A549 (cell line): ENCODE data around the gene KRT15. TPM values are rescaled to one million over a fixed set of nuclear protein-coding genes. Genes with fewer than 3 reads are reported as not detected.

ENCODE experiments used
- ATAC-seq, 2 experiments: fragments of 200-7000 bp in 1 of 2; fragments of >200 bp in 1 of 2; cut with Nextera tagmentation in 1 of 2; cut with Tn5 transposase in 1 of 2; 3 replicates each; pipeline versions ENCODE4 v1.8.0 to v1.9.1; 2018 to 2020; ENCODE audit warnings: mild to moderate bottlenecking in 1 of 2, moderate library complexity in 1 of 2
- CTCF ChIA-PET: fragments of 300-600 bp; sonication (Branson Sonifier 250); formaldehyde crosslinking; extraction: SDS; loops from one replicate; lab custom pipeline; 2021; ENCODE audit warnings: antibody characterized with exemption, inconsistent platforms; lab: Yijun Ruan, JAX
- POLR2A ChIA-PET: fragments of 350-600 bp; formaldehyde crosslinking; extraction: SDS; loops from one replicate; lab custom pipeline; 2021; ENCODE audit warnings: antibody characterized with exemption, inconsistent platforms; lab: Yijun Ruan, JAX
- DNase-seq, 2 experiments: peaks; one replicate each; pipeline versions ENCODE4 v3.0.0 to v3.0.0-alpha.2; 2011 to 2016; ENCODE audit warnings: low read depth in 1 of 2, low spot score in 1 of 2
- FAIRE-seq: peaks from 2 replicates; lab custom pipeline; 2011; peaks lifted over from hg19 to GRCh38; lab: Jason Lieb, UNC
- H3K27ac ChIP-seq, 2 experiments: fragments of >200 bp; sonication (Bioruptor Twin); formaldehyde crosslinking; 3 replicates each; pipeline ENCODE4 v1.5.1; 2016 to 2017
- H3K4me1 ChIP-seq: fragments of >200 bp; sonication (Bioruptor Twin); formaldehyde crosslinking; 3 replicates; pipeline ENCODE4 v1.6.1; 2016
- H3K4me2 ChIP-seq: fragments of >200 bp; sonication (Bioruptor Twin); formaldehyde crosslinking; 3 replicates; pipeline ENCODE4 v1.6.1; 2016
- H3K4me3 ChIP-seq: fragments of >200 bp; sonication (Bioruptor Twin); formaldehyde crosslinking; 3 replicates; pipeline ENCODE4 v1.5.1; 2016
- H3K9me3 ChIP-seq: fragments of >200 bp; sonication (Bioruptor Twin); formaldehyde crosslinking; 3 replicates; pipeline ENCODE4 v1.6.1; 2016
- CBX2 ChIP-seq: fragments of 200-600 bp; sonication (generic); IDR thresholded peaks from 2 replicates; pipeline ENCODE4 v1.6.1; 2016; ENCODE audit warnings: low read depth, mild to moderate bottlenecking, borderline replicate concordance
- CHD2 ChIP-seq: fragments of 150-350 bp; IDR thresholded peaks from 2 replicates; pipeline ENCODE4 v1.6.1; 2014; ENCODE audit warnings: low read length; ENCODE audit not compliant: partially characterized antibody
- EHMT2 ChIP-seq: fragments of 200-600 bp; sonication (generic); IDR thresholded peaks from 2 replicates; pipeline ENCODE4 v1.6.1; 2016; ENCODE audit warnings: antibody characterized with exemption, low read depth, mild to moderate bottlenecking, moderate library complexity
- FOSB ChIP-seq: fragments of 250-450 bp; sonication (Bioruptor Pico); IDR thresholded peaks from 2 replicates; pipeline ENCODE4 v1.5.0; 2020; ENCODE audit warnings: mild to moderate bottlenecking, moderate library complexity
- GATA3 ChIP-seq: IDR thresholded peaks from 2 replicates; pipeline ENCODE4 v1.6.1; 2012; ENCODE audit warnings: borderline replicate concordance
- JUNB ChIP-seq: fragments of >200 bp; sonication (Bioruptor Twin); formaldehyde crosslinking; IDR thresholded peaks from 2 replicates; pipeline ENCODE4 v1.6.1; 2016
- MYC ChIP-seq: IDR thresholded peaks from 2 replicates; pipeline ENCODE4 v1.6.1; 2012; ENCODE audit warnings: mild to moderate bottlenecking, inconsistent platforms, low read length, improper control_type of control experiment, borderline replicate concordance
- NR3C1 ChIP-seq: fragments of >200 bp; sonication (Bioruptor Twin); formaldehyde crosslinking; IDR thresholded peaks from 3 replicates; pipeline ENCODE4 v1.6.1; 2017
- POLR2A ChIP-seq: IDR thresholded peaks from 2 replicates; pipeline ENCODE4 v1.6.1; 2012; ENCODE audit warnings: mild to moderate bottlenecking, low read length
- RAD21 ChIP-seq, 2 experiments: fragments of >200 bp in 1 of 2; sonication (Bioruptor Twin) in 1 of 2; formaldehyde crosslinking in 1 of 2; IDR thresholded peaks in 1 of 2; conservative IDR thresholded peaks in 1 of 2; 2 replicates in 1 of 2; 3 replicates in 1 of 2; pipeline ENCODE4 v1.6.1; 2012 to 2018; ENCODE audit warnings: inconsistent platforms in 1 of 2
- RARB ChIP-seq: fragments of 250-450 bp; sonication (Bioruptor Pico); IDR thresholded peaks from 2 replicates; pipeline ENCODE4 v1.8.0; 2021; ENCODE audit warnings: mild to moderate bottlenecking, moderate library complexity
- RCOR1 ChIP-seq: fragments of 150-350 bp; IDR thresholded peaks from 2 replicates; pipeline ENCODE4 v1.6.1; 2014; ENCODE audit warnings: antibody characterized with exemption, low read length, low read depth
- RNF2 ChIP-seq: fragments of 200-600 bp; sonication (generic); IDR thresholded peaks from 2 replicates; pipeline ENCODE4 v1.6.1; 2016; ENCODE audit warnings: low read depth, mild to moderate bottlenecking, antibody characterized with exemption, moderate library complexity, borderline replicate concordance
- ZC3H11A ChIP-seq: fragments of 450-650 bp; IDR thresholded peaks from 2 replicates; pipeline ENCODE4 v1.6.1; 2014; ENCODE audit warnings: antibody characterized with exemption, mild to moderate bottlenecking
- WGBS: methylation state at CpG from one replicate; pipeline ENCODE4 v1.1.6; 2017; ENCODE audit errors: missing lambda C conversion rate; 5-methylcytosine and 5-hydroxymethylcytosine counted together
- polyA plus RNA-seq, 4 experiments: library from polyadenylated mRNA; depleted of rRNA in 3 of 4; stranded (reverse); fragments of >200 nt; fragmentation: RNase III in 1 of 4; extraction: RNeasy Plus Mini Kit Qiagen cat#74134 plus additional on column Dnase treatment in 1 of 4; gene quantifications; 2 replicates in 3 of 4; 3 replicates in 1 of 4; pipeline ENCODE4 v1.2.3, GENCODE V29; 2011 to 2017
- TF ChIP-seq, protein P1 (sequence below): fragments of >200 bp; sonication (Bioruptor Twin); formaldehyde crosslinking; IDR thresholded peaks from 3 replicates; pipeline ENCODE4 v1.6.1; 2016
- TF ChIP-seq, protein P2 (sequence below): fragments of 200-600 bp; sonication (generic); IDR thresholded peaks from 2 replicates; pipeline ENCODE4 v1.6.1; 2016; ENCODE audit warnings: antibody characterized with exemption, mild to moderate bottlenecking, moderate library complexity
- TF ChIP-seq, protein P3 (sequence below): IDR thresholded peaks from 2 replicates; pipeline ENCODE4 v1.6.1; 2012
- TF ChIP-seq, protein P4 (sequence below): fragments of >200 bp; sonication (Bioruptor Twin); formaldehyde crosslinking; IDR thresholded peaks from 2 replicates; pipeline ENCODE4 v1.6.1; 2016
- TF ChIP-seq, protein P5 (sequence below): fragments of 150-350 bp; IDR thresholded peaks from 2 replicates; pipeline ENCODE4 v1.6.1; 2014; ENCODE audit warnings: low read depth, mild to moderate bottlenecking, low read length
- TF ChIP-seq, protein P6 (sequence below): fragments of 250-450 bp; sonication (Bioruptor Pico); IDR thresholded peaks from 2 replicates; pipeline ENCODE4 v1.5.0; 2020; ENCODE audit warnings: low read depth, mild to moderate bottlenecking, moderate library complexity

The KRT15 gene
- polyA plus RNA-seq, 2 of the 4 experiments (the other 2 are of a cell fraction), result 0.62 to 2.1 TPM

DNA sequence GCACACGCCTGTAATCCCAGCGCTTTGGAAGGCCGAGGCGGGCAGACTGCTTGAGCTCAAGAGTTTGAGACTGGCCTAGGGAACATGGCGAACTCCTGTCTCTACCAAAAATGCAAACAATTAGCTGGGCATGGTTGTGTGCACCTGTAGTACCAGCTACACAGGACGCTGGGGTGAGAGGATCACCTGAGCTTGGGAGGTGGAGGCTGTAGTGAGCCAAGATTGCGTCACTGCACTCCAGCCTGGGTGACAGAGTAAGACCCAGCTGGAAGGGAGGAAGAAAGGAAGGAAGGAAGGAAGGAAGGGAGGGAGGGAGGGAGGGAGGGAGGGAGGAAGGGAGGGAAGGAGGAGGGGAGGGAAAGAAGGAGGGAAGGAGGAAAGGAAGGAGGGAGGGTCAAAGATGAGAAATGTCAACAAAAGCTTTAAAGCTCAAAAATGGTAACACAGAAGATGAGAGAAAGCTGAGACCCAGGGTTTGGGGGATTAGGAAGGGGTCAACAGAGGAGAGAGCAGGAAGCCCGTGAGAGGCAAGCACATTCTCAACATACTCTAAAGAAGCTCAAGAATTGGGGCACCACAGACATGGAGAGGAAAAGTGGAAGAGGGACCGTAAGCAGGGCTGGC lies 14.4 kb upstream of the KRT15 start:
- Histone ChIP-seq H3K4me1 (peaks cover 29% of the 10 kb centered on the region), H3K9me3 (no peaks in the 10 kb centered on the region), H3K27ac (no peak overlapping the region), H3K4me2 (no peak overlapping the region), H3K4me3 (no peak overlapping the region)
- WGBS, result 83% methylated on average over 9 of the region's 9 CpGs
- FAIRE-seq (no peak), ATAC-seq (no peak), DNase-seq (no peak)
- ChIA-PET CTCF (interaction anchor here (1.0 to 6.9 kb wide), 6 partner anchors 8 to 676 kb away, joined by 4 to 101 read pairs (median 7); no protein-coding TSS in a partner anchor), POLR2A (interaction anchor here (0.8 to 0.9 kb wide), 2 partner anchors 11 to 155 kb away, joined by 3 to 4 read pairs; partner anchors contain the start of gene EIF1)
- TF ChIP-seq MYC, result no peak
- no peak for TF ChIP-seq CHD2
- TF ChIP-seq, protein P1, sequence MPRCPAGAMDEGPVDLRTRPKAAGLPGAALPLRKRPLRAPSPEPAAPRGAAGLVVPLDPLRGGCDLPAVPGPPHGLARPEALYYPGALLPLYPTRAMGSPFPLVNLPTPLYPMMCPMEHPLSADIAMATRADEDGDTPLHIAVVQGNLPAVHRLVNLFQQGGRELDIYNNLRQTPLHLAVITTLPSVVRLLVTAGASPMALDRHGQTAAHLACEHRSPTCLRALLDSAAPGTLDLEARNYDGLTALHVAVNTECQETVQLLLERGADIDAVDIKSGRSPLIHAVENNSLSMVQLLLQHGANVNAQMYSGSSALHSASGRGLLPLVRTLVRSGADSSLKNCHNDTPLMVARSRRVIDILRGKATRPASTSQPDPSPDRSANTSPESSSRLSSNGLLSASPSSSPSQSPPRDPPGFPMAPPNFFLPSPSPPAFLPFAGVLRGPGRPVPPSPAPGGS, result no peak
- TF ChIP-seq, protein P2, sequence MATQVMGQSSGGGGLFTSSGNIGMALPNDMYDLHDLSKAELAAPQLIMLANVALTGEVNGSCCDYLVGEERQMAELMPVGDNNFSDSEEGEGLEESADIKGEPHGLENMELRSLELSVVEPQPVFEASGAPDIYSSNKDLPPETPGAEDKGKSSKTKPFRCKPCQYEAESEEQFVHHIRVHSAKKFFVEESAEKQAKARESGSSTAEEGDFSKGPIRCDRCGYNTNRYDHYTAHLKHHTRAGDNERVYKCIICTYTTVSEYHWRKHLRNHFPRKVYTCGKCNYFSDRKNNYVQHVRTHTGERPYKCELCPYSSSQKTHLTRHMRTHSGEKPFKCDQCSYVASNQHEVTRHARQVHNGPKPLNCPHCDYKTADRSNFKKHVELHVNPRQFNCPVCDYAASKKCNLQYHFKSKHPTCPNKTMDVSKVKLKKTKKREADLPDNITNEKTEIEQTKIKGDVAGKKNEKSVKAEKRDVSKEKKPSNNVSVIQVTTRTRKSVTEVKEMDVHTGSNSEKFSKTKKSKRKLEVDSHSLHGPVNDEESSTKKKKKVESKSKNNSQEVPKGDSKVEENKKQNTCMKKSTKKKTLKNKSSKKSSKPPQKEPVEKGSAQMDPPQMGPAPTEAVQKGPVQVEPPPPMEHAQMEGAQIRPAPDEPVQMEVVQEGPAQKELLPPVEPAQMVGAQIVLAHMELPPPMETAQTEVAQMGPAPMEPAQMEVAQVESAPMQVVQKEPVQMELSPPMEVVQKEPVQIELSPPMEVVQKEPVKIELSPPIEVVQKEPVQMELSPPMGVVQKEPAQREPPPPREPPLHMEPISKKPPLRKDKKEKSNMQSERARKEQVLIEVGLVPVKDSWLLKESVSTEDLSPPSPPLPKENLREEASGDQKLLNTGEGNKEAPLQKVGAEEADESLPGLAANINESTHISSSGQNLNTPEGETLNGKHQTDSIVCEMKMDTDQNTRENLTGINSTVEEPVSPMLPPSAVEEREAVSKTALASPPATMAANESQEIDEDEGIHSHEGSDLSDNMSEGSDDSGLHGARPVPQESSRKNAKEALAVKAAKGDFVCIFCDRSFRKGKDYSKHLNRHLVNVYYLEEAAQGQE, result no peak
- TF ChIP-seq, protein P3, sequence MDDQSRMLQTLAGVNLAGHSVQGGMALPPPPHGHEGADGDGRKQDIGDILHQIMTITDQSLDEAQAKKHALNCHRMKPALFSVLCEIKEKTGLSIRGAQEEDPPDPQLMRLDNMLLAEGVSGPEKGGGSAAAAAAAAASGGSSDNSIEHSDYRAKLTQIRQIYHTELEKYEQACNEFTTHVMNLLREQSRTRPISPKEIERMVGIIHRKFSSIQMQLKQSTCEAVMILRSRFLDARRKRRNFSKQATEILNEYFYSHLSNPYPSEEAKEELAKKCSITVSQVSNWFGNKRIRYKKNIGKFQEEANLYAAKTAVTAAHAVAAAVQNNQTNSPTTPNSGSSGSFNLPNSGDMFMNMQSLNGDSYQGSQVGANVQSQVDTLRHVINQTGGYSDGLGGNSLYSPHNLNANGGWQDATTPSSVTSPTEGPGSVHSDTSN, result no peak
- TF ChIP-seq CBX2, result no peak
- no peak for TF ChIP-seq RAD21 (conservative IDR thresholded peaks at IDR 0.05 in 1 of 2, IDR thresholded peaks at IDR 0.05 in 1 of 2)
- TF ChIP-seq, all 56 proteins: peak for 0

DNA sequence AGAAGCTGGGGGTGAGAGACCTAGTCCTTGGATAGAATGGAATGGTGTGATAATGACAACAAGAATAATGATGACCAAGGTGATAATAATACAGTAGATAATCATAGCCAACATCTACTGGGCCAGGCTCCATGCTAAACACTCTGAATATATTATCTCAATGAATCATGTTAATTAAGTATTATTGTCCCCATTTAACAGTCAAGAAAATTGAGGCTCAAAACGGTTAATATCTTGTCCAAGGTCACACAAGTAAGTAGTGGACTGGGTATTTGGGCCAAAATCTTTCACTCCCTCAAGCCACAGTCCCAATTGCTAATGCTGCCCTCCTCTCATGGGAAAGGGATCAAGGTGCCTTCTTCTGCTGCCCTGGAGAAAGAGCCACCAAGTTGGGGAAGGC lies 13.3 kb upstream of the KRT15 start:
- 15% methylated on average over 1 of the region's 1 CpG for WGBS
- ATAC-seq (no peak), DNase-seq (no peak), FAIRE-seq (no peak)
- Histone ChIP-seq H3K4me2 (no peak overlapping the region), H3K4me3 (no peak overlapping the region), H3K4me1 (peaks cover 29% of the 10 kb centered on the region), H3K9me3 (no peaks in the 10 kb centered on the region), H3K27ac (no peak overlapping the region)
- ChIA-PET CTCF (interaction anchor here (1.0 to 6.9 kb wide), 5 partner anchors 9 to 131 kb away, joined by 4 to 101 read pairs (median 9); no protein-coding TSS in a partner anchor), POLR2A (interaction anchor here (0.6 kb wide), 1 partner anchor 597 kb away, joined by 3 read pairs; no protein-coding TSS in a partner anchor)
- TF ChIP-seq RNF2 (no peak), GATA3 (no peak), NR3C1 (no peak), ZC3H11A (no peak), POLR2A (no peak), MYC (no peak), EHMT2 (no peak), JUNB (no peak), RCOR1 (no peak), FOSB (no peak), RARB (CRISPR knock-in tag) (no peak)
- TF ChIP-seq, protein P4, sequence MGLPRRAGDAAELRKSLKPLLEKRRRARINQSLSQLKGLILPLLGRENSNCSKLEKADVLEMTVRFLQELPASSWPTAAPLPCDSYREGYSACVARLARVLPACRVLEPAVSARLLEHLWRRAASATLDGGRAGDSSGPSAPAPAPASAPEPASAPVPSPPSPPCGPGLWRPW, result no peak
- TF ChIP-seq, protein P3, result no peak
- TF ChIP-seq, protein P5, sequence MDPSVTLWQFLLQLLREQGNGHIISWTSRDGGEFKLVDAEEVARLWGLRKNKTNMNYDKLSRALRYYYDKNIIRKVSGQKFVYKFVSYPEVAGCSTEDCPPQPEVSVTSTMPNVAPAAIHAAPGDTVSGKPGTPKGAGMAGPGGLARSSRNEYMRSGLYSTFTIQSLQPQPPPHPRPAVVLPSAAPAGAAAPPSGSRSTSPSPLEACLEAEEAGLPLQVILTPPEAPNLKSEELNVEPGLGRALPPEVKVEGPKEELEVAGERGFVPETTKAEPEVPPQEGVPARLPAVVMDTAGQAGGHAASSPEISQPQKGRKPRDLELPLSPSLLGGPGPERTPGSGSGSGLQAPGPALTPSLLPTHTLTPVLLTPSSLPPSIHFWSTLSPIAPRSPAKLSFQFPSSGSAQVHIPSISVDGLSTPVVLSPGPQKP, result no peak
- TF ChIP-seq, protein P6, sequence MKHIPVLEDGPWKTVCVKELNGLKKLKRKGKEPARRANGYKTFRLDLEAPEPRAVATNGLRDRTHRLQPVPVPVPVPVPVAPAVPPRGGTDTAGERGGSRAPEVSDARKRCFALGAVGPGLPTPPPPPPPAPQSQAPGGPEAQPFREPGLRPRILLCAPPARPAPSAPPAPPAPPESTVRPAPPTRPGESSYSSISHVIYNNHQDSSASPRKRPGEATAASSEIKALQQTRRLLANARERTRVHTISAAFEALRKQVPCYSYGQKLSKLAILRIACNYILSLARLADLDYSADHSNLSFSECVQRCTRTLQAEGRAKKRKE (CRISPR knock-in tag), result no peak
- TF ChIP-seq, protein P1, result no peak
